ENCODE data around the gene SLC45A3.

- TF ChIP-seq EZH2 (IDR thresholded peaks at IDR 0.05; ENCODE audit: low read length, missing control alignments) (no peak), CTCF (conservative IDR thresholded peaks at IDR 0.05 in 1 of 2, IDR thresholded peaks at IDR 0.05 in 1 of 2; ENCODE audit: low read depth in 1 of 2, low read length in 2 of 2) (no peak)
These were observed 5.1 kb downstream of the SLC45A3 start for GRCh38 chr1:205675247-205675646.

Data from fibroblast of lung (primary cell).